ENCODE data around the gene FBRS.

Gene FBRS

DNA sequence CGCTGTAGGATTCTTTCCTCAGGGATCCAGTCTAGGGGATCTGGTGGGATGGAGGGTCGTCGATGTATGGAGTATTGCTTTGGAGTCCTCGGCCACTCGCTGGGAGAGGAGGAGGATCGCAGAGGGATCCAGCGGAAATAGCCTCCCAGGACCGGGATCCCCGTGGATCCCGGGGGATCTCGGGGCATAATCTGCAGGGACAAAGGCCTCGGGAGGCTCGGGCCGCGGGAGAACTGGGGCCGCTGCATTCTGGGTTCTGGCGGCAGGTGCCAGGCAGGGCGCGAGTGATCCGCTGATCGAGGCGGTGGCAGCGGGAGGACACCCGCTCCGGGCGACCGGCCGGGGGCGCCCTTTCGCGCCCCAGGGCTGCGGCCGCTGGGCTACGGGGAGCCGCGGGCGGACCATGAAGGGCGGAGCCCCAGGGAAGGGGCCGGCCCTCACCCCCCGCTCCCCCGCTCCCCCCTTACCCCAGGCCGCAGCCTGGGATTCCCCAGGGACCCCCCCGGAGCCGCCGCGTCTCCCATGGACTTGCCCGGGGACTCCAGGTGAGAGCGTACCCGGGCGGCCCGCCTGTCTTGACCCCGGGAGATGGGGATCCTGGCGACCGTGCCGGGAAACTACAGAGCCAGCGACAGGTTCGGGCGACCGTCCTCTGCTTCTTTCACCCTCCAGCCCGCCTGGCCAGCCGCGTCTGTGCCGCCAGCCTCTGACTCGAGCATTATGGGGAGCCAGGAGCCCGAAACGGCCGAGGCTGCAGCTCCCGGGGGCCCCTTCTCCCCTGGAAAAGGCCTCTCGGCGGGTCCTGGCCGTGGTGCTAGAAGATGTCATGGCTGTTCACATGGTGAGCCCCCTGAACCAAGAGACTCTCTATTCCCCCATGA, 6.9 kb upstream of the FBRS start (continued):
- TF ChIP-seq, protein P1, sequence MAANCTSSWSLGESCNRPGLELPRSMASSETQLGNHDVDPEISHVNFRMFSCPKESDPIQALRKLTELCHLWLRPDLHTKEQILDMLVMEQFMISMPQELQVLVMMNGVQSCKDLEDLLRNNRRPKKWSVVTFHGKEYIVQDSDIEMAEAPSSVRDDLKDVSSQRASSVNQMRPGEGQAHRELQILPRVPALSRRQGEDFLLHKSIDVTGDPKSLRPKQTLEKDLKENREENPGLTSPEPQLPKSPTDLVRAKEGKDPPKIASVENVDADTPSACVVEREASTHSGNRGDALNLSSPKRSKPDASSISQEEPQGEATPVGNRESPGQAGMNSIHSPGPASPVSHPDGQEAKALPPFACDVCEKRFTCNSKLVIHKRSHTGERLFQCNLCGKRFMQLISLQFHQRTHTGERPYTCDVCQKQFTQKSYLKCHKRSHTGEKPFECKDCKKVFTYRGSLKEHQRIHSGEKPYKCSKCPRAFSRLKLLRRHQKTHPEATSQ (tag by site-specific recombination; IDR thresholded peaks at IDR 0.05) = no peak
- TF ChIP-seq HOXD13 (CRISPR knock-in tag; IDR thresholded peaks at IDR 0.05; ENCODE audit: borderline replicate concordance) = no peak
- TF ChIP-seq, protein P2, sequence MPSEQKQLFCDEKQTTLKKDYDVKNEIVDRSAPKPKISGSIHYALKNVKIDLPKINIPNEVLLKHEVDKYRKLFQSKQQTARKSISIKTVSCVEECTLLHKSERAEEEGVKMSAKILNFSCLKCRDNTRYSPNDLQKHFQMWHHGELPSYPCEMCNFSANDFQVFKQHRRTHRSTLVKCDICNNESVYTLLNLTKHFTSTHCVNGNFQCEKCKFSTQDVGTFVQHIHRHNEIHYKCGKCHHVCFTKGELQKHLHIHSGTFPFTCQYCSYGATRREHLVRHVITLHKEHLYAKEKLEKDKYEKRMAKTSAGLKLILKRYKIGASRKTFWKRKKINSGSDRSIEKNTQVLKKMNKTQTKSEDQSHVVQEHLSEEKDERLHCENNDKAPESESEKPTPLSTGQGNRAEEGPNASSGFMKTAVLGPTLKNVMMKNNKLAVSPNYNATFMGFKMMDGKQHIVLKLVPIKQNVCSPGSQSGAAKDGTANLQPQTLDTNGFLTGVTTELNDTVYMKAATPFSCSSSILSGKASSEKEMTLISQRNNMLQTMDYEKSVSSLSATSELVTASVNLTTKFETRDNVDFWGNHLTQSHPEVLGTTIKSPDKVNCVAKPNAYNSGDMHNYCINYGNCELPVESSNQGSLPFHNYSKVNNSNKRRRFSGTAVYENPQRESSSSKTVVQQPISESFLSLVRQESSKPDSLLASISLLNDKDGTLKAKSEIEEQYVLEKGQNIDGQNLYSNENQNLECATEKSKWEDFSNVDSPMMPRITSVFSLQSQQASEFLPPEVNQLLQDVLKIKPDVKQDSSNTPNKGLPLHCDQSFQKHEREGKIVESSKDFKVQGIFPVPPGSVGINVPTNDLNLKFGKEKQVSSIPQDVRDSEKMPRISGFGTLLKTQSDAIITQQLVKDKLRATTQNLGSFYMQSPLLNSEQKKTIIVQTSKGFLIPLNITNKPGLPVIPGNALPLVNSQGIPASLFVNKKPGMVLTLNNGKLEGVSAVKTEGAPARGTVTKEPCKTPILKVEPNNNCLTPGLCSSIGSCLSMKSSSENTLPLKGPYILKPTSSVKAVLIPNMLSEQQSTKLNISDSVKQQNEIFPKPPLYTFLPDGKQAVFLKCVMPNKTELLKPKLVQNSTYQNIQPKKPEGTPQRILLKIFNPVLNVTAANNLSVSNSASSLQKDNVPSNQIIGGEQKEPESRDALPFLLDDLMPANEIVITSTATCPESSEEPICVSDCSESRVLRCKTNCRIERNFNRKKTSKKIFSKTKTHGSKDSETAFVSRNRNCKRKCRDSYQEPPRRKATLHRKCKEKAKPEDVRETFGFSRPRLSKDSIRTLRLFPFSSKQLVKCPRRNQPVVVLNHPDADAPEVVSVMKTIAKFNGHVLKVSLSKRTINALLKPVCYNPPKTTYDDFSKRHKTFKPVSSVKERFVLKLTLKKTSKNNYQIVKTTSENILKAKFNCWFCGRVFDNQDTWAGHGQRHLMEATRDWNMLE (tag by site-specific recombination; conservative IDR thresholded peaks at IDR 0.05; ENCODE audit: low read depth) = no peak
- TF ChIP-seq ZNF530 (tag by site-specific recombination; IDR thresholded peaks at IDR 0.05; ENCODE audit: low read depth) = no peak
- TF ChIP-seq ZNF521 (tag by site-specific recombination; IDR thresholded peaks at IDR 0.05) = no peak
- TF ChIP-seq ZBTB8A (tag by site-specific recombination; IDR thresholded peaks at IDR 0.05) = peak; percentile 99
- TF ChIP-seq KLF8 (tag by site-specific recombination; IDR thresholded peaks at IDR 0.05) = no peak
- TF ChIP-seq ZBTB48 (tag by site-specific recombination; IDR thresholded peaks at IDR 0.05) = 0 out of 2 replicates have a peak, but pooled peaks have one; percentile 39
- TF ChIP-seq PRDM4 (tag by site-specific recombination; IDR thresholded peaks at IDR 0.05) = 0 out of 2 replicates have a peak, but pooled peaks have one; percentile 3
- TF ChIP-seq KLF7 (tag by site-specific recombination; IDR thresholded peaks at IDR 0.05; ENCODE audit: borderline replicate concordance) = no peak
- TF ChIP-seq ZNF596 (tag by site-specific recombination; IDR thresholded peaks at IDR 0.05) = no peak
- TF ChIP-seq, protein P3, sequence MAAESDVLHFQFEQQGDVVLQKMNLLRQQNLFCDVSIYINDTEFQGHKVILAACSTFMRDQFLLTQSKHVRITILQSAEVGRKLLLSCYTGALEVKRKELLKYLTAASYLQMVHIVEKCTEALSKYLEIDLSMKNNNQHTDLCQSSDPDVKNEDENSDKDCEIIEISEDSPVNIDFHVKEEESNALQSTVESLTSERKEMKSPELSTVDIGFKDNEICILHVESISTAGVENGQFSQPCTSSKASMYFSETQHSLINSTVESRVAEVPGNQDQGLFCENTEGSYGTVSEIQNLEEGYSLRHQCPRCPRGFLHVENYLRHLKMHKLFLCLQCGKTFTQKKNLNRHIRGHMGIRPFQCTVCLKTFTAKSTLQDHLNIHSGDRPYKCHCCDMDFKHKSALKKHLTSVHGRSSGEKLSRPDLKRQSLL (tag by site-specific recombination; IDR thresholded peaks at IDR 0.05) = no peak; the same call in 1 of the 2 replicates
- TF ChIP-seq REPIN1 (tag by site-specific recombination; IDR thresholded peaks at IDR 0.05; ENCODE audit: low read depth) = no peak
- TF ChIP-seq ZNF266 (tag by site-specific recombination; IDR thresholded peaks at IDR 0.05; ENCODE audit: low read depth) = peak; percentile 12; the same call in 1 of the 2 replicates
- TF ChIP-seq SP2 (tag by site-specific recombination; IDR thresholded peaks at IDR 0.05) = no peak
- TF ChIP-seq, protein P4, sequence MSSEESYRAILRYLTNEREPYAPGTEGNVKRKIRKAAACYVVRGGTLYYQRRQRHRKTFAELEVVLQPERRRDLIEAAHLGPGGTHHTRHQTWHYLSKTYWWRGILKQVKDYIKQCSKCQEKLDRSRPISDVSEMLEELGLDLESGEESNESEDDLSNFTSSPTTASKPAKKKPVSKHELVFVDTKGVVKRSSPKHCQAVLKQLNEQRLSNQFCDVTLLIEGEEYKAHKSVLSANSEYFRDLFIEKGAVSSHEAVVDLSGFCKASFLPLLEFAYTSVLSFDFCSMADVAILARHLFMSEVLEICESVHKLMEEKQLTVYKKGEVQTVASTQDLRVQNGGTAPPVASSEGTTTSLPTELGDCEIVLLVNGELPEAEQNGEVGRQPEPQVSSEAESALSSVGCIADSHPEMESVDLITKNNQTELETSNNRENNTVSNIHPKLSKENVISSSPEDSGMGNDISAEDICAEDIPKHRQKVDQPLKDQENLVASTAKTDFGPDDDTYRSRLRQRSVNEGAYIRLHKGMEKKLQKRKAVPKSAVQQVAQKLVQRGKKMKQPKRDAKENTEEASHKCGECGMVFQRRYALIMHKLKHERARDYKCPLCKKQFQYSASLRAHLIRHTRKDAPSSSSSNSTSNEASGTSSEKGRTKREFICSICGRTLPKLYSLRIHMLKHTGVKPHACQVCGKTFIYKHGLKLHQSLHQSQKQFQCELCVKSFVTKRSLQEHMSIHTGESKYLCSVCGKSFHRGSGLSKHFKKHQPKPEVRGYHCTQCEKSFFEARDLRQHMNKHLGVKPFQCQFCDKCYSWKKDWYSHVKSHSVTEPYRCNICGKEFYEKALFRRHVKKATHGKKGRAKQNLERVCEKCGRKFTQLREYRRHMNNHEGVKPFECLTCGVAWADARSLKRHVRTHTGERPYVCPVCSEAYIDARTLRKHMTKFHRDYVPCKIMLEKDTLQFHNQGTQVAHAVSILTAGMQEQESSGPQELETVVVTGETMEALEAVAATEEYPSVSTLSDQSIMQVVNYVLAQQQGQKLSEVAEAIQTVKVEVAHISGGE (tag by site-specific recombination; conservative IDR thresholded peaks at IDR 0.05; ENCODE audit: low read depth) = peak; percentile 33; the same call in 1 of the 2 replicates
- no peak for TF ChIP-seq ZNF37A (tag by site-specific recombination; IDR thresholded peaks at IDR 0.05)
- TF ChIP-seq ZNF776 (tag by site-specific recombination; IDR thresholded peaks at IDR 0.05; ENCODE audit: borderline replicate concordance) = no peak
- TF ChIP-seq, protein P5, sequence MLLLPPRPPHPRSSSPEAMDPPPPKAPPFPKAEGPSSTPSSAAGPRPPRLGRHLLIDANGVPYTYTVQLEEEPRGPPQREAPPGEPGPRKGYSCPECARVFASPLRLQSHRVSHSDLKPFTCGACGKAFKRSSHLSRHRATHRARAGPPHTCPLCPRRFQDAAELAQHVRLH (tag by site-specific recombination; IDR thresholded peaks at IDR 0.05) = no peak
- no peak for TF ChIP-seq ZNF121 (tag by site-specific recombination; IDR thresholded peaks at IDR 0.05)
- TF ChIP-seq ZNF16 (tag by site-specific recombination; IDR thresholded peaks at IDR 0.05; ENCODE audit: low read depth) = no peak
- TF ChIP-seq ZNF560 (tag by site-specific recombination; IDR thresholded peaks at IDR 0.05; ENCODE audit: borderline replicate concordance) = no peak
- no peak for TF ChIP-seq ZFP3 (tag by site-specific recombination; IDR thresholded peaks at IDR 0.05; ENCODE audit: low read depth)
- TF ChIP-seq ZNF133 (tag by site-specific recombination; IDR thresholded peaks at IDR 0.05) = no peak
- TF ChIP-seq ZNF433 (tag by site-specific recombination; IDR thresholded peaks at IDR 0.05; ENCODE audit: low read depth) = no peak

Measured in HEK293 (cell line).